Breast epithelium (tissue), 4 donors: ENCODE measurements around the gene GCFC2. TPM values are rescaled to one million over a fixed set of nuclear protein-coding genes. Genes with fewer than 3 reads are reported as not detected.
"Not testable (repeated sequence)": the region's sequence is repeated elsewhere in the genome, so short reads cannot be mapped to it uniquely, and the experiment has no call there.

Experiments used
- DNase-seq, 2 donors: peaks; one replicate each; pipeline ENCODE4 v3.0.0-alpha.2; 2019; ENCODE audit warnings: low spot score in 2 of 2
- H3K27ac ChIP-seq, 2 donors: fragments of 200-600 bp; sonication (generic) in 1 of 2; one replicate each; pipeline ENCODE4 v1.5.1; 2016 to 2019; ENCODE audit warnings: mild to moderate bottlenecking in 1 of 2
- H3K27me3 ChIP-seq, 2 donors: fragments of 200-600 bp; sonication (generic) in 1 of 2; one replicate each; pipeline versions ENCODE4 v1.5.1 to v1.6.0; 2017 to 2019; ENCODE audit warnings: control low read depth in 1 of 2, mild to moderate bottlenecking in 1 of 2
- H3K36me3 ChIP-seq: fragments of 200-600 bp; one replicate; pipeline ENCODE4 v1.5.1; 2019
- H3K4me1 ChIP-seq, 2 donors: fragments of 200-600 bp; sonication (generic); one replicate each; pipeline ENCODE4 v1.5.1; 2016 to 2019; ENCODE audit warnings: control low read depth in 1 of 2
- H3K4me3 ChIP-seq, 3 donors: fragments of 200-600 bp; sonication (generic); 1 replicate in 2 of 3; 2 replicates in 1 of 3; pipeline ENCODE4 v1.5.1; 2016 to 2019; ENCODE audit warnings: mild to moderate bottlenecking in 3 of 3, moderate library complexity in 2 of 3
- H3K9me3 ChIP-seq, 2 donors: fragments of 200-600 bp; sonication (generic) in 1 of 2; one replicate each; pipeline ENCODE4 v1.5.1; 2016 to 2019; ENCODE audit warnings: control low read depth in 1 of 2
- CTCF ChIP-seq, 3 donors: fragments of 450-650 bp; IDR thresholded peaks; one replicate each; pipeline ENCODE4 v1.5.1; 2016 to 2017; ENCODE audit warnings: antibody characterized with exemption in 3 of 3, mild to moderate bottlenecking in 3 of 3, moderate library complexity in 3 of 3
- POLR2A ChIP-seq: fragments of 450-650 bp; IDR thresholded peaks from one replicate; pipeline ENCODE4 v1.6.1; 2016; ENCODE audit warnings: antibody characterized with exemption, mild to moderate bottlenecking, moderate library complexity
- POLR2AphosphoS5 ChIP-seq, 3 donors: sonication (generic); formaldehyde crosslinking; IDR thresholded peaks; one replicate each; pipeline ENCODE4 v1.6.1; 2017; ENCODE audit warnings: antibody characterized with exemption in 3 of 3
- intact Hi-C: fragments of 100-400 bp; cut with DNase I; formaldehyde crosslinking; loops from one replicate; pipeline ENCODE4 v1.15.1; 2023; ENCODE audit warnings: low total_unique reads
- total RNA-seq, 3 donors: library from RNA; depleted of rRNA; stranded (reverse); fragments of >200 nt; gene quantifications; one replicate each; pipeline ENCODE4 v1.1.0, GENCODE V29; 2016

GCFC2 gene
- total RNA-seq, 3 donors from 2014 or later: 26.7 to 36.1 (median 31.5) TPM

- Histone ChIP-seq H3K9me3 (peaks cover 0 to 10% of the 10 kb centered on the region in 2 donors), H3K4me1 (no peaks in the 10 kb centered on the region), H3K27ac (no peak overlapping the region), H3K36me3 (no peaks in the 10 kb centered on the region), H3K4me3 (no peak overlapping the region), H3K27me3 (no peaks in the 10 kb centered on the region)
- no peak for DNase-seq
- no peak for TF ChIP-seq CTCF (IDR thresholded peaks at IDR 0.05)
- no peak for TF ChIP-seq POLR2AphosphoS5 (IDR thresholded peaks at IDR 0.05)
- no peak for TF ChIP-seq POLR2A
- intact Hi-C loops: no loop called here
Observed at GRCh38 chr2:75719616-75720015, 8.9 kb upstream of the GCFC2 start.

- Histone ChIP-seq H3K9me3 (peaks cover 0 to 10% of the 10 kb centered on the region in 2 donors), H3K4me3 (no peak overlapping the region), H3K36me3 (no peaks in the 10 kb centered on the region), H3K27me3 (no peaks in the 10 kb centered on the region), H3K27ac (no peak overlapping the region), H3K4me1 (no peaks in the 10 kb centered on the region)
- TF ChIP-seq POLR2A (no peak), CTCF (IDR thresholded peaks at IDR 0.05) (no peak), POLR2AphosphoS5 (IDR thresholded peaks at IDR 0.05) (no peak)
- no peak for DNase-seq
- intact Hi-C loops: no loop called here
Observed at GRCh38 chr2:75716406-75716805, 5.7 kb upstream of the GCFC2 start.

- H3K4me3 ChIP-seq: peak overlapping the region in 1 of 3 donors; percentile 71
- H3K36me3 ChIP-seq, H3K27ac ChIP-seq, H3K27me3 ChIP-seq, H3K9me3 ChIP-seq, intact Hi-C loops, H3K4me1 ChIP-seq, DNase-seq: not testable (repeated sequence)
Observed at GRCh38 chr2:75711590-75711989, 875 bp upstream of the GCFC2 start.

- H3K36me3 ChIP-seq: no peaks in the 10 kb centered on the region
- no peak for DNase-seq
- H3K9me3 ChIP-seq: no peaks in the 10 kb centered on the region
- H3K4me3 ChIP-seq: peak overlapping the region; percentile 71 to 80 (median 75)
- intact Hi-C loops: no loop called here
- no peak for TF ChIP-seq POLR2A
- TF ChIP-seq CTCF (IDR thresholded peaks at IDR 0.05): no peak
- no peak for TF ChIP-seq POLR2AphosphoS5 (IDR thresholded peaks at IDR 0.05)
- no peaks in the 10 kb centered on the region for H3K4me1 ChIP-seq
- H3K27ac ChIP-seq: peak overlapping the region; percentile 90 to 93
- H3K27me3 ChIP-seq: no peaks in the 10 kb centered on the region
Observed at GRCh38 chr2:75710220-75710576, 517 bp downstream of the GCFC2 start.

- no peaks in the 10 kb centered on the region for H3K4me1 ChIP-seq
- H3K27me3 ChIP-seq: no peaks in the 10 kb centered on the region
- H3K36me3 ChIP-seq: no peaks in the 10 kb centered on the region
- no peak overlapping the region for H3K27ac ChIP-seq
- DNase-seq: no peak
- TF ChIP-seq POLR2AphosphoS5 (IDR thresholded peaks at IDR 0.05) (no peak), CTCF (IDR thresholded peaks at IDR 0.05) (no peak), POLR2A (no peak)
- peak overlapping the region in 2 of 3 donors; percentile 71 to 80 for H3K4me3 ChIP-seq
- no peaks in the 10 kb centered on the region for H3K9me3 ChIP-seq
- intact Hi-C loops: no loop called here
Observed at GRCh38 chr2:75709297-75709696, 1.4 kb downstream of the GCFC2 start.

GRCh38 chr2:75707901-75708300 lies 2.8 kb downstream of the GCFC2 start:
- intact Hi-C loops: no loop called here
- no peaks in the 10 kb centered on the region for H3K9me3 ChIP-seq
- H3K36me3 ChIP-seq: peaks cover 3% of the 10 kb centered on the region
- no peak for DNase-seq
- no peaks in the 10 kb centered on the region for H3K4me1 ChIP-seq
- TF ChIP-seq POLR2A: no peak
- TF ChIP-seq POLR2AphosphoS5 (IDR thresholded peaks at IDR 0.05): no peak
- no peak for TF ChIP-seq CTCF (IDR thresholded peaks at IDR 0.05)
- H3K4me3 ChIP-seq: no peak overlapping the region
- H3K27me3 ChIP-seq: no peaks in the 10 kb centered on the region
- H3K27ac ChIP-seq: no peak overlapping the region
